ENCODE measurements around the gene GPR146.

Gene GPR146

DNA sequence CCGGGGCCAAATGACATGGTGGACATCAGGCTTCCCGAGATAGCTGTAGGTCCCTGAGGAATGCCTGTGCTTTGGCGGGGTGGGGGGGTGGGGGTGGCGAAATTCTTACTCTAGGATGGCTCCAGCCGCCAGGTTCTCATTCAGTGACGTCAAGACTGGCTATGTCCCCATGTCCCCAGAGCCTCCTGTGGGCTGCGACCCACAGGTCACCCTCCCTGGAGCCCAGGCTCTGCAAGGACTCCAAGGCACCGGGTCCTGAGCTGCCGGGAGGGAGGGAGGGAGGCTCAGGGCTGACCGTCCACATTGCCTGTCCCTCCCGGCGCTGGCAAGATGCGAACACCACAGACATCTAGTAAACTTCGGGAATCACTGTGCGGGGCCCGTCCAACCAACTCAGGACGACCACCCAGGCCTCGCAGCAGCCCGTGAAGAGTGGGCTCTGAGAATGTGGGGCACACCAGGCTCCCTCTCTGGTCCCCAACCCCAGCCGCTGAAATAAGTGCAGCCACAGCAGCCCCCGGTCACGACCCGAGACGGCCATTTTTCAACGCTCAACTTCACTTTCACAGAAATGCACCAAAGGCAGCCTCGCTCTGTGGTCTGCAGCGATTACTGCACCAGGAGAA, 12.6 kb downstream of the GPR146 start:
- DNase-seq (ENCODE audit: extremely low read depth in 1 of 2, low read depth in 1 of 2): no peak

- no peak for DNase-seq (ENCODE audit: extremely low read depth in 1 of 2, low read depth in 1 of 2)
These were observed 13.3 kb downstream of the GPR146 start for GRCh38 chr7:1057416-1058291.

DNA sequence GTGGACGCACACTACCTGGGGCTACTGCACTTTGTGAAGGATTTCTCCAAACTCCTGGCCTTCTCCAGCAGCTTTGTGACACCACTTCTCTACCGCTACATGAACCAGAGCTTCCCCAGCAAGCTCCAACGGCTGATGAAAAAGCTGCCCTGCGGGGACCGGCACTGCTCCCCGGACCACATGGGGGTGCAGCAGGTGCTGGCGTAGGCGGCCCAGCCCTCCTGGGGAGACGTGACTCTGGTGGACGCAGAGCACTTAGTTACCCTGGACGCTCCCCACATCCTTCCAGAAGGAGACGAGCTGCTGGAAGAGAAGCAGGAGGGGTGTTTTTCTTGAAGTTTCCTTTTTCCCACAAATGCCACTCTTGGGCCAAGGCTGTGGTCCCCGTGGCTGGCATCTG, 14.0 kb downstream of the GPR146 start:
- no peak for DNase-seq (ENCODE audit: extremely low read depth in 1 of 2, low read depth in 1 of 2)

DNA sequence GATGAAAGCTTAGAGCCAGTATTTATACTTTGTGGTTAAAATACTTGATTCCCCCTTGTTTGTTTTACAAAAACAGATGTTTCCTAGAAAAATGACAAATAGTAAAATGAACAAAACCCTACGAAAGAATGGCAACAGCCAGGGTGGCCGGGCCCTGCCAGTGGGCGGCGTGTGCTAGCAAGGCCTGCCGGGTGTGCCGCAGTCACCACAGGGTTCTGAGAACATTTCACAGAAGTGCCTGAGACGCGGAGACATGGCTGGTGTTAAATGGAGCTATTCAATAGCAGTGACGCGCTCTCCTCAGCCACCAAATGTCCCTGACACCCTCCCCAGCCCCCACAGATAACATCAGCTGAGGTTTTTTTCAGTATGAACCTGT, 14.5 kb downstream of the GPR146 start:
- DNase-seq (ENCODE audit: extremely low read depth in 1 of 2, low read depth in 1 of 2): no peak

- no peak for DNase-seq (ENCODE audit: extremely low read depth in 1 of 2, low read depth in 1 of 2)
These were observed 15.1 kb downstream of the GPR146 start for GRCh38 chr7:1059200-1060091.

DNA sequence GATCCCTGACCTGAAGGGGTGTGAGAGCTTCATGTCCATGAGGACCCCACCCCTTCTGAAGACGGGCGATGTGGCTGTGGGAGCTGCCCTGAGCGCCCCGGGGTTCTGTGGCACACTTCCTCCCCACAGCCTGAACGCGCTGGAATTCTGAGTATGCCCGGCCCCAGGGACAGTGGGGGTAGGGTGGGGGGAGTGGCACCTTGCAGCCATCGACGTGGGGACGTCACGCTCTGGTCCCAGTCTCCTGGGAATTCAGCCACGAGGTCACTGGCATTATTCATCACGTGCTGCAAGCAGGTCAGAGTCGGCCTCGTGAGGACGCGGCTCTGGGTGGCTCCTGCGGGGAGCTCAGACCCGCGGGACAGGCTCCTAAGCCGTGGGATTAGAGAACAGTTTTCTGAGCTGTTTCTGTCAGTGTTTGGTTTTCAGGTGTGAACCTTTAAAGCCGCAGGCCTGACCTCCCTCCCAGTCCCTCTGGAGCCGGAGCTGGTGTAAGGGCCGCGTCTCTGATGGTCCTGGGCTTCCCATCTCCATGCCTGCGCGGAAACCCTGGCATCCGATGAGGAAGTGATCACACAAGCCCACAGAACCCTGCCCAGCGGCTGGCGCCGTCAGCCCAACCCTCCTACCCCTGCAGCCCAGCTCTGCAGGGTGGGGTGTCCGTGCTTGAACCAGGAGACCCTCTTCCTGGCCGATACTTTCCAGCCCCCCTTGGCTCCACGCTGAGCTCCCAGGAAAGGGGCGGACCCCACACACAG, 16.1 kb downstream of the GPR146 start:
- no peak for DNase-seq (ENCODE audit: extremely low read depth in 1 of 2, low read depth in 1 of 2)

DNA sequence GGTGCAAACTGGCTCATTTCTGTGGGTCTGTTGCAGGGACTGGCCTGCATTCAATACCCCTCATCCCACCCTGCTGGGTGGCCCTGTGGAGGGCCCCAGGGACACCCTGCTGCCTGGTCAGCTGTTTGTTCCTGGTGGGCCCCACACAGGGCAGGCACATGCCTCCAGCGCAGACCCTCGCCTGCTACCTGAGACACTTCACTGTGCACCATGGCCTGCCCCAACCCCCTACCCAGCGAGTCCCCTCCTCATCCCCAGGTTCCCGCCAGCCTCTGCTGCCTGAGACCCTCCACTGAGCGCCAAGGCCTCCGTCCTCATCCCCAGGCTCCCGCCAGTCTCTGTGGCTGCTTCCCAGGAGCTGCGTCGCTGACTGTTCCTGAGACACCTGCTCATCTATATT, 16.8 kb downstream of the GPR146 start:
- DNase-seq (ENCODE audit: extremely low read depth in 1 of 2, low read depth in 1 of 2): no peak

- DNase-seq (ENCODE audit: extremely low read depth in 1 of 2, low read depth in 1 of 2): no peak
These were observed 18.2 kb downstream of the GPR146 start for GRCh38 chr7:1062296-1063294.

DNA sequence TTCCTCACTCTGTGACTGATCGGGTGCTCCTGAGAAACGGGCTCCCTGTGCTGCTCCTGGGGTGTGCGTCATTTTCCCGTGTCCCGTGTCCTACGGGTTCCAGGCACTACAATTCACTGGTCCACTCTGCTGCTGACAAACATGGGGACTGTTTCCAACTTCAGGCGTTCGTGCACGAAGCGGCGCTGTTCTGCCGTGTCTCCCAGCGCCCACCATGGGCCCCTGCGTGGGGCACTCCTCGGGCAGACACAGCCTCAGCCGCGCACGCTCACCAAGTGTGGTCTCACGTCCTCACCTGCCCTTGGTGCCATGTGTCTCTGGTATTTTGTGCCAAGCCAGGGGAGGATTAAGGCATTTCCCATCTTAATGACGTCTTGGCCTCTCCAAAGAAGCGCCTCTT, 19.0 kb downstream of the GPR146 start:
- no peak for DNase-seq (ENCODE audit: extremely low read depth in 1 of 2, low read depth in 1 of 2)

DNA sequence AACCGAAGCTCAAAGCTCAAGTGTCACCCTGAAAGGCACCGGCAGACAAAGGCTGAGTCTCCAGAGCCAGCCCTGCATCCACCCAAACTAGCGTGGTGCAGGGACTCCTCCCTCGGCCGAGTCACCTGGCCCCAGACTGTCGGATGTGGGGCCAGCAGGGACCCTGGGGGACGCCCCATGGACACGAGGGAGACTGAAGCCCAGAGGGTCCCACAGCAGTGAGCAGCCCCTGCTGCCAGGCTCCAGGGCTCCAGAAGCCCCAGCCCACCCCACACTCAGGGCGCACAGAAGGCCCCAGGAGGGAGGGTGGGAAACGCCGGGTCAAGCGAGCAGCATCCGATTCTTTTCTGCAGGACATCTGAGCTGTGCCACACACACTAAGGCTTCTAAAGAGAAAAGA, 20.2 kb downstream of the GPR146 start:
- no peak for DNase-seq (ENCODE audit: extremely low read depth in 1 of 2, low read depth in 1 of 2)

- no peak for DNase-seq (ENCODE audit: extremely low read depth in 1 of 2, low read depth in 1 of 2)
These were observed 20.9 kb downstream of the GPR146 start for GRCh38 chr7:1065263-1065584.

- peak; percentile 54 to 66 for DNase-seq (ENCODE audit: extremely low read depth in 1 of 2, low read depth in 1 of 2)
These were observed 21.4 kb downstream of the GPR146 start for GRCh38 chr7:1065585-1066241.

DNA sequence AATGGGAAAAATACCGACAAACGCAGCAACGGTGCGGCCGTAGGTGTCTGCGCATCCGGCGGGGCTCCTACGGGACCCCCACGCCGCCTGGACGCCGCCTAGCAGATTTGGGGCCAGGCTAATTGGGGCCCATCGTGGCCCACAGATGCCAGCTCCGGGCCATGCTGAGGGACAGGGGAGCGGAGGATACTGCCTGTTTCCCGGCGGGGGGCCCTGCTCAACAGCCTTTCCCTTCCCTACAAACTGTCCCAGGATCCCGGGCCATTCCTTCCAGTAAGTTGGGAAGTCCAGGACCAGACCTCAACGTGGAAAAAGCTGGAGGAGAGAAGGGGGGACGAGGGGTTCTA, 21.9 kb downstream of the GPR146 start:
- no peak for DNase-seq (ENCODE audit: extremely low read depth in 1 of 2, low read depth in 1 of 2)

DNA sequence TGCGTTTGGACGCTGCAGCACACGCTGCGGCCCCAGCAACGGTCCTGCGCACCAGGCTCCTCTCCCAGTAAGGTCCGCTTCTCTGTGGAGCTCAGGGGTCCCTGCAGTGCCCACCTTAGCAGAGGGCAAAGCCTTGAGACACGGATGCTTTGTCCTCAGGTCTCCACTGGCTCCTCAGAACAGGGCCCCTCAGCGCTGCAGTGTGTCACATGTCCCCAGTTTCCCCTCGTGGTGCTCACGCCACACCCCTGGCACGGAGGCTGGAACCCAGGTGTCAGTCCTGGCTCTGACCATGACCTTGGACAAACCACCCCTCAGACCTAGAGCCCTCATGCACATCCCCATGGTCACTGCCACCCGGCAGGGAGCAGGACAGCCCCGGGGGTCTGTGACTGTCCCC, 23.7 kb downstream of the GPR146 start:
- DNase-seq (ENCODE audit: extremely low read depth in 1 of 2, low read depth in 1 of 2): no peak

- no peak for DNase-seq (ENCODE audit: extremely low read depth in 1 of 2, low read depth in 1 of 2)
These were observed 24.3 kb downstream of the GPR146 start for GRCh38 chr7:1068619-1069018.

DNA sequence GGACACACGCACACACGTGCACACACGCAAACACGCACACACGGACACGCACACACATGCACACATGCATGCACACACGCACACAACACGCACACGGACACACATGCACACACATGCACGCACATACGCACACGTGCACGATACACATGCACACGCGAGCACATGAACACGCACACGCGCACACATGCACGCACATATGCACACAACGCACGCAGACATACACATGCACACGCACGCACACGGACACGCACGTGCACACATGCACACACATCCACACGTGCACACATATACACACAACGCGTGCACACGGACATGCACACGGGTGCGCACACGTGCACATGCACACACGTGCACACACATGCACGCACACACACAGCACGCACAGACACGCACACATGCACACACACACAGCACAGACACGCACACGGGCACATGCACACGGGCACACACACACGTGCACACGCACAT, 26.2 kb downstream of the GPR146 start:
- DNase-seq (ENCODE audit: extremely low read depth in 1 of 2, low read depth in 1 of 2): no peak

DNA sequence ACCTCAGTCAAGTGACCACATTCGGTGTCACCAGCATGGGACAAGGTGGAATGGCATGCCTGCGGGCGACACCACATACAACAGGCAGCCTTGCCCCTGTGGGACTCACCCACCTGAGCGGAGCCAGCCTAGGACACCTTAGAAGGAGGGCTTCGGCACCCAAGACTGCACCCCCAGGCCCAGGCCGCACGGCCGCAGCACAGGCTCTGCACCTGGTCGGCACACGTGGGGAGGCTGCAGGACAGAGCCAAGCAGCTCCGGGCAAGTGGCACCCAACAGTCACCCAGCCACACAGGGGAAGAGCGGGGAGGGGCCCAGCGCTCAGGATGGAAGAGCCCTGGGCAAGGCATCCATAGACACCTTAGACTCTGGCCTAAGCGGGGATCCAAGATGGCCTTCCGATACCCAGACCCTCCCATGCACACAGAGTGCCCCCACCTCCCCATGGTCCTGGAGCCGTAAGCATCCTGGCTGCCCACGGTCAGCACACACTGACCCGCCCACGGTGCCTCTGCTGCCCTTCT, 27.4 kb downstream of the GPR146 start:
- no peak for DNase-seq (ENCODE audit: extremely low read depth in 1 of 2, low read depth in 1 of 2)

DNA sequence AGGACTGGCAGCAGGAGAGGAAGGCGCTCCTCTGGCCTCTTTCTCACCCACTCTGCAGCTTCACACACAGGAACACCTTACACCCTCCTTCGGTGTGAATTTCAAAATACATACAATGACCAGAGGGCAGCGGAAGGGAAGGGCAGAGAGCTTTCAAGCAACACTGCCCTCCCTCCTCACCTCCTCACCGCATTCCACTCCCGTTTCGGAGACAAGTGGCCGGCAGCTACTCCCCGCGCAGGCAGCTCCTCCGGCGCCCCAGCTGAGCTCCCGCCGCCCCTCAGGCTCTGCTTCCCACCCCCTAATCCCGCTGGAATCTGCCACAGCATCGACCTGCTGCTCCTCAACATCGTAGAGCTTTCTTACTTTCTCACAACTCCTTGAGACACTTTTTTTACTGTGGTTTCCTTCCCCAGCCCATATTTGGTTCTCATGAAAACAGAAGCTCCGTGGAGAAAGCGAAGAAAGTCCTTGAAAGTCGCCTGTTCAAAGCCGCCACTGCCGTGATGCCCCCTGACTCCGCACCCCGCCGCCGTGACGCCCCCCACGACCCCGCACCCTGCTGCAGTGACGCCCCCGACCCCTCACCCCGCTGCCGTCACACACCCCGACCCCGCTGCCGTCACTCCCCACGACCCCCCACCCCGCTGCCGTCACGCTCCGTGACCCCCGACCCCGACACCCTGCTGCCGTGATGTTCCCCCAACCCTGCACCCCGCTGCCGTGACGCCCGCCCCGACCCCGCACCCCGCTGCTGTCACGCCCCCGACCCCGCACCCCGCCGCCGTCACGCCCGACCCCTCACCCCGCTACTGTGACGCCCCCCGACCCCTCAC, 29.0 kb downstream of the GPR146 start:
- no peak for DNase-seq (ENCODE audit: extremely low read depth in 1 of 2, low read depth in 1 of 2)
